Ishikawa (cell line): Measurements from ENCODE around the gene HMGXB4.

ENCODE experiments used
- CEBPB ChIP-seq: IDR thresholded peaks from 2 replicates; pipeline ENCODE4 v1.6.1; 2012
- CREB1 ChIP-seq: IDR thresholded peaks from 2 replicates; pipeline ENCODE4 v1.6.1; 2012; ENCODE audit warnings: low read depth
- EGR1 ChIP-seq: IDR thresholded peaks from 2 replicates; pipeline ENCODE4 v1.6.1; 2012
- EP300 ChIP-seq: IDR thresholded peaks from 2 replicates; pipeline ENCODE4 v1.6.1; 2012; ENCODE audit warnings: borderline replicate concordance
- FOXM1 ChIP-seq: IDR thresholded peaks from 2 replicates; pipeline ENCODE4 v1.6.1; 2012; ENCODE audit warnings: low read depth, borderline replicate concordance
- MAX ChIP-seq: IDR thresholded peaks from 2 replicates; pipeline ENCODE4 v1.6.1; 2012
- NFIC ChIP-seq: IDR thresholded peaks from 2 replicates; pipeline ENCODE4 v1.6.1; 2012
- RAD21 ChIP-seq: IDR thresholded peaks from 2 replicates; pipeline ENCODE4 v1.6.1; 2012; ENCODE audit warnings: low read depth
- REST ChIP-seq: IDR thresholded peaks from 2 replicates; pipeline ENCODE4 v1.6.1; 2012; ENCODE audit warnings: low read depth, mild to moderate bottlenecking
- TAF1 ChIP-seq: IDR thresholded peaks from 2 replicates; pipeline ENCODE4 v1.6.1; 2012; ENCODE audit warnings: low read depth, mild to moderate bottlenecking
- TCF12 ChIP-seq: IDR thresholded peaks from 2 replicates; pipeline ENCODE4 v1.6.1; 2012; ENCODE audit warnings: low read depth
- TEAD4 ChIP-seq: IDR thresholded peaks from 2 replicates; pipeline ENCODE4 v1.6.1; 2012
- YY1 ChIP-seq: IDR thresholded peaks from 2 replicates; pipeline ENCODE4 v1.6.1; 2012; ENCODE audit warnings: low read depth
- ZBTB7A ChIP-seq: IDR thresholded peaks from 2 replicates; pipeline ENCODE4 v1.6.1; 2012; ENCODE audit warnings: low read depth

GRCh38 chr22:35333220-35333619 is 75.9 kb downstream of the HMGXB4 start:
- TF ChIP-seq MAX = no peak
- TF ChIP-seq EP300 = no peak
- TF ChIP-seq CEBPB = no peak
- TF ChIP-seq TEAD4 = no peak
- TF ChIP-seq REST = no peak
- no peak for TF ChIP-seq RAD21
- TF ChIP-seq EGR1 = no peak
- TF ChIP-seq TAF1 = no peak
- no peak for TF ChIP-seq FOXM1
- TF ChIP-seq YY1 = no peak
- TF ChIP-seq ZBTB7A = no peak
- TF ChIP-seq CREB1 = no peak
- no peak for TF ChIP-seq TCF12
- TF ChIP-seq NFIC = no peak
